NCI-H460 (cell line): ENCODE measurements around the gene MYO19. TPM values are rescaled to one million over a fixed set of nuclear protein-coding genes. Genes with fewer than 3 reads are reported as not detected.
"Not testable (repeated sequence)": the region's sequence is repeated elsewhere in the genome, so short reads cannot be mapped to it uniquely, and the experiment has no call there.

Source experiments
- DNase-seq: peaks from one replicate; pipeline ENCODE4 v3.0.0-alpha.2; 2016; ENCODE audit warnings: low read depth; ENCODE audit errors: extremely low read depth
- total RNA-seq: library from RNA; depleted of rRNA; stranded (reverse); fragments of >200 nt; shearing (Covaris generic); gene quantifications from 2 replicates; pipeline ENCODE4 v1.2.3, GENCODE V29; 2014

The MYO19 gene
- total RNA-seq, 1 experiment from 2014 or later = 68.0 TPM

DNA sequence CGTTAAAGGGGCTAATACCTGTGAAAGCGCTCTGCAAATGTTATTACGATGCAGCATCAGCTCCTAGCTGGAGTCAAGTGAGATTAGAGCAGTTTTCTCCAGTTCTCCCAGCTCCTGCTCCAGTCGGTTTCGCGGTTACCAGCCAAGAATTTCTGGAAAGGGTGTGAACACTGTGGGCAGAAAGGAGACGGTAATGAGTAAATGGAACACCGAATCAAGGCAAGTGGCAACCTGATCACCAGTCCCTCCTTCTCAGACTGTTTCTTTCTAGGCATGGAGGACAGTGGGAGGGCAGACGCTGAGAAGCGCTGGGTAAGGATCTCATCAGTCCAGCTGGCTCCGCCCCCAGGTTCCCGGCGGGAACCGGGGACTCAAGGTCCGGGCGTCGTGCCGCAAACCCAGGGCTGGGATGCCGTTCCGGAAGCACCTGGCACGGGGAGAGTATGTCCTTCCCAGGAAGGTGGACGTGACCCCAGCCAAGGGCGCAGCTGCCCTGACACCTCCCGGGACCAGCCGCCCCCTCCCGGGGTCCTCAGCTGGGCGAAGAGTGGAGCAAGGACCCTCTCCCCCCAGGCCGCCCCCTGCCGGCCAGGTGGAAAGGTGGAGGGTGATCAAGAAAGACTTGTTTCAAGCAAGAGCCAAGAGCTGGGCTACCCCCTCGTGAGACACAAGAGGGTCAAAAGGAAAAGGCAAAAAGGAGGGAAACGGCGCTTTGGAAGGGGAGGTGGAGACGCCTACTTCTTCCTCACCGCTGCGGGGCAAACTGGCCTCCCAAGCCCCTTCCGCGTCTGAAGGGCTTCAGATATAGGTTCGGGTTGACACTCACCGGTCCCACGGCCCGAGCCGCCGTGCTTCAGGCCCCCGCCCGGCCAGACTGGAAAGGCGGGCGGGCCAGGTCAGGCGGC lies 481 bp downstream of the MYO19 start:
- DNase-seq = peak; percentile 48

DNA sequence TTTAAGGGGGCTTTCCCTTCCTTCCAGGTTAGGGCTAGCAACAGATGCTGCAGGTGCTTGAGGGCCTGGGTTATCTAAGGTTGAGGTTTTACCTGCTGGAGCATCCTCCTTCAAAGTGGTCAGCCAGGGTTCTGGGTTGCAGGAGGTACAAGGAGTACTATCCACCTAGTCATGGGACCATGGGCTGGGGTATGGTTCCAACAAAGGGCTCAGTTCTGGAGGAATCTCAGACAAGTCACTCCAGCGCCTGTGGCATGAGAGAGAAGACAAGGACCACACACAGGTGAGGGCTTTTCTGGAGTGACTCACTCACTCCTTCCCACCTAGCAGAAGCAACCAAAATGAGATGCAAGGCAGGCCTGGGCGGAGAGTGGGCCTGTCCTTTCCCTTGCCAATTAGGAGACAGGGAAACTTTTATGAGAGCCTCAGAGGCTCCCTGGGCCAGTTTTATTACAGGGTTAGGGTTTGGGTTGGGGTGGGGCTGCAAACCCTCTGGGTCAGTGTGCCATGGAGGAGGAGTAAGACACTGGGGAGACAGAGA lies 2.2 kb downstream of the MYO19 start:
- no peak for DNase-seq

DNA sequence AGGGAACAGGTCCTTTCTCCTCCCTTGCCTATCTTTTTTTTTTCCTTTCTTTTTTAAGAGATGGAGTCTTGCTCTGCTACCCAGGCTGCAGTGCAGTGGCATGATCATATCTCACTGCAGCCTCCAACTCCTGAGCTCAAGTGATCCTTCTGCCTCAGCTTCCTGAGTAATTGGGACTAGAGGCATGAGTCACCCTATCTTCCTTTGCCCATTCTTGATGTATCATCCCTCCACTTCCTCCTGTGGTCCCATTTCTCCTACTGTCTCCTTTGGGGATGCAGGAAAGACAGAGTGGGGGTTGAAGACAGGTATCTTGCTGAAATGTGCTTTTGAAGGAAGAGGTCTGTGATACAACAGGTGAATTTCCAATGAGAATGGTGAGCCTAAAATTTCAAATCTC lies 5.5 kb downstream of the MYO19 start:
- no peak for DNase-seq

DNA sequence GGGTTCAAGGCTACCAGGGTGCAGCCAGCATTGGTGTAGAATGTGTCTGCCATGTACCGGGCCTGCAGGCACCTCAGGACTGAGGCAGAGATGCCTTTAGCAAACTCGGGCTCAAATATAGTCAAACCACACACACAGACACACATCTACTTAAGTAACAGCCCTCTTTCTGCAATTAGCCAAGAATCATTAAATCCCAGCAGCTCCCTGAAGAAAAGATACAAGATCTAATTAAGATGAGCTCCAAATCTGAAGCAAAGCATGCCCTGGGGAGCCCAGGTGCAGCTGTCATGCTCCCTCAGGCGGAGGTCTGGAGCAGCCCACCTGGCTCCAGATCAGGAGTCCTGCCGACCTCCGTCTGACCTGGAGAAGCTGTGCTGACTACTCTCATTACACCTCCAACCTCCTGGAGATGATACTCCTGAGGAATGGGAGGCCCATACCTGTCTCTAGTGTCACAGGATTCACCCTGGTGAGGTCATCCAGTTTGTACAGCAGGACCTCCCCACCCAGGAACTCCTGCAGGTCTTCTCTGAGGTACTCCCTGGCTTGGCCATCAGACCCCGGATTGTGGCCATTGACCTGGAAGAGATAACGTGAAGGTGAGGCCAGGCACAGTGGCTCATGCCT lies 6.9 kb downstream of the MYO19 start:
- no peak for DNase-seq

DNA sequence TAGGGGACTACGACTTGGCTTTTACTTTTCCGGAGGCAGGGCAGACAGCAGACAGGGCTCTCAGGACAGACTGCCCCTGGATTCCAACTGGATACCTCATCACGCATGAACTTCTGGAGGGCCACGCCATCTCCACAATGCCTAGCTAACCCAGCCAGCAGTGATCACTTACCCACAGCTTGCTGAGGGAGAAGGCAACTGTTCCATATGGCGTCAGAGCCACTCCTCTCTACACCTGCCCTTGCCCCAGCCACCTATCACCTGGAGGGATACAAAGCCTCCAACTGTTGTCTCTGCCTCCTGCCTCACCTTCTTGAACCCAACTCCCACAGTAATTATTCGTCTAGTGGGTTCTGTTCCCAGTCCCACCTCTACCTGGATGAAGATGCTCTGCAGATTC lies 8.8 kb downstream of the MYO19 start:
- DNase-seq = no peak

DNA sequence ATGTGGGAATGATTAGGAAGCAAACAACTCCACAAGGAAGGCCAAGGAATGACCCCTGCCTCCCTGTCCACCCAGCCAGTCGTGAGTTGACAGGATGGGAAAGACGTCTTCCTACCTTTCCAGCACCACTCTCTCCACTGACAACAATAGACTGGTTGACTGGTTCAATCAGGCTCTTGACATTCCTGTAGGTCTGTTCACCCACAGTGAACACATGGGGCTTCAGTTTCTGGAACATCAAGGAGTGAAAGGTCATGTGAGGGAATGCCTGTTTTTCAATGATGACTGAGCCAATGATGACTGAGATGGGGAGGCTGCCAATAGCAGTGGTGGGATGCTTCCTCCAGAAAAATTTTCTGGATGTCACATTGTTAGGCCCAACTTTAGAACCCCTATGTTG lies 9.6 kb downstream of the MYO19 start:
- no peak for DNase-seq

DNA sequence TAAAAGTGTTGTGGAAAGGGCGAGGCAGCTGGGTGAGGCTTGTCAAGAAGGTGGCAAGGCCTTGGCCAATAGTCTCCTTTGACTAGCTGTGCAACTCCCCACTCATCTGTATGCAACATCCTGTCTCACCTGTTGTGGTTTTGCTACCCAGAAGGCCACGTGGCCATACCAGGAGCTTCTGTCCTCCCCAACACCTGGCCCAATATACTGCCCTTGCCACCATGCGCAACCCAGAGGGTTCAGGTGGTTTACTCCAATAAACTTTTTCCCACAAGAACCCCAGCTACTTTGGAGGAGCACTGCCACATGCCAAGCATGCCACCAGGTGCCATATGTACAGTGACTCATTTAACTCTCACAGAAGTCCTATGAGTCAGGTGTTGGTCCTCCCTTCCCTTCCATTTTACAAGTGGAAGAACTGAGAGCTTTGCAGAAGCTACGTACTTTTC lies 10.2 kb downstream of the MYO19 start:
- no peak for DNase-seq

DNA sequence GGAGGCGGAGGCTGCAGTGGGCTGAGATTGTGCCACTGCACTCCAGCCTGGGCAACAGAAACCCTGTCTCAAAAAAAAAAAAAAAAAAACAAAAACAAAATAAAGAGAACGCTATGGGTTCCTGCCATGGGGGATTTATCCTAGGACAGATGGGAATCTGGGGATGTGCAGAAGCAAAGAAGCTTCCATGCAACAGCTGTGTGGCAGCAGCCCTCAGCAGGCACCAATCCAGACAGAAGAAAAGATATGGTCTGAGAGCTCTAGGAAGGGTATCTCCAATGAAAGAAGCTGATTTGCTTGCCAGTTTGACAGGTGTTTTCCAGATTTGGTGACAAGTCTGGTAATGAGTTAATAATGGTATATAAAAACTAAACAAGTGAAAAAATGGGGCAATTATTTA lies 11.6 kb downstream of the MYO19 start:
- DNase-seq = no peak

DNA sequence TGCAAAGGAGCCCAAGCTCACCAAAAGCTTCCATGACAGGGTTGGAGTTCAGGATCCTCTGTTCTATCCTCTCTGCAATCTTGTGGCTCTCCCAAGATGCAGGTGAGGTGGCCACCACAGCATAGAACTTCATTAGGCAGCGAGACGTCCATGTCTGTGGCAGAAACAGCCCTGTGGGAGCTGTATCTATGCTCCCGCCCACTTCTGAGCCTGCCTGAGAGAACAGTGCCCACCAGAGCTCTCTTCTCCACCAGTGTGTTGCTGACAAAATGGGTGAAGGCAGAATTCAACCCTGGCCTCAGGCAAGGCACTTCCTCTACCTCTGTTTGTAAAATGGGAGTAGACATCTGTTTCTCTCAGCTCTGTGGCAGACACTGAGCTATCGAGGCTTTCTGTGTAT lies 18.8 kb downstream of the MYO19 start:
- no peak for DNase-seq

DNA sequence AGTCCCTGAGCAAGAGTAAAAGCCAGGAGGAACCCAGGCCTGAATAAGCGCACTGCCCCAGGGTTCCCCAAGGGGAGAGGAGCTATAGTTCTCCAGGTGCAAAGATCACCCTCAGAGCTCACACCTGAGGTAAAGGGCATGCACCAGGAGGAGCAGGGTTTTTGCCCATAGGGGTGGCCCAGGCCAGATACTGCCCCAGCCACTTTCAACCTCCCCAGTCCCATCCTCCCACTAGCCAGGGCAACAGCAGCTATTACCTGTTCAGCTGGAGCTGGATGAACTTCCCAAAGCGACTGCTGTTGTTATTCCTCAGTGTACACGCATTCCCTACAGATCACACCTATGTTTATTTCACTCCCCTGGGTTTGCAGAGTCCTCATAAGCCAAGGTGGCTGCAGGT lies 19.8 kb downstream of the MYO19 start:
- no peak for DNase-seq

DNA sequence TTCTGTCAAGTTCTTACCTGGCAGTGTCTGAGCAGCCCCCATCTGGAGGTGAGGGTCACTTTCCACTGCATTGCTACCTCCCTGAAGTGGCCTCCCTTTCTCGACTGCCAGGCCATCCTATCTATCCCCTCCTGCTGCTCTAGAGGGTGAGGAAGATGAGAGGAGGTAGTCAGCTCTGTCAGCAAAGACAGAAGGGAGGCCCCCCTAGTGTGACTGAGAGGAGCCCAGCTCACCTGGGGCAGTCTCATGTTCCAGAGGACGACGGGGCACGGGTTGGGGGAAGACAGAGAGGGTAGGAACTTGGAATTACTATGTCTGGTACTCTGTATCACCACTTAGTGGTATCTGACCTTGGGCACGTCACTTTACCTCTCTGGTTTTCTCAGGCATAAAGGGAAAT lies 22.0 kb downstream of the MYO19 start:
- DNase-seq = no peak

DNA sequence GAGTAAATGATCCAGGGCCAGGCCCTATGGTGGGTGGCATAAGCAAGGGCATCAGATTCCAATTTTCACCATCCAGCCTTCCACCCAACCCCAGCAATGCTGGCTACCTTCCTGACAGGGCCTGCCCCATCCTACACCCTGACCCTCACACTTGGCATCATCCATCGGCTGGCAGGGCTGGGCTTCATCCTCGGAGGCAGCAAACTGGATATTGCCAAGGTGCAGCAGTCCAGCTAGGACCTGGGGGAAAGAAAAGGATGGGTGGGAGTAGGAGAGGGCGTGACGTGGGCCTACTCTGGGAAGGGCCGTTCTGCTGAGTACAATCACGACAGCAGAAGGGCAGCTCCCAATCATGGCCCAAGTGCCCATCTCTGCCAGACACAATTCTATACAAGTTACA lies 23.5 kb downstream of the MYO19 start:
- no peak for DNase-seq

DNA sequence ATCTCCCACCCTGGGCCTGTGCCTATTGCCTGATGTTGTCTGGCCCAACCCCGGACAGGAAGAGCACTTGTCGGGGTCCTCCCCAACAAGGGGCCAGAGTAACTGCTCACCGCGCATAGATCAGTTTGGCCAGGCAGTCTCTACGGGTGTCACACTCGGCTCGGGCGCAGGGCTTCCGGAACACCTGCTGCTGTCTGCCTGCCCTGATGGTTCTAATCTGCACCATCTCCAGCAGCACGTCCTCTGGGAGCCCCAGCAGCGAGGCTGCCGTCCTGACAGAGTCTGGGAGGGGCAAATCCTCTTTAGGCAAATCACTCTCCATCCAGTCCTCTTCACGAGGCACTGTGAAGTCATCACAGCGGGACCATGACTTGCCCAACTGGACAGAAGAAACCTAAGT lies 24.0 kb downstream of the MYO19 start:
- no peak for DNase-seq

DNA sequence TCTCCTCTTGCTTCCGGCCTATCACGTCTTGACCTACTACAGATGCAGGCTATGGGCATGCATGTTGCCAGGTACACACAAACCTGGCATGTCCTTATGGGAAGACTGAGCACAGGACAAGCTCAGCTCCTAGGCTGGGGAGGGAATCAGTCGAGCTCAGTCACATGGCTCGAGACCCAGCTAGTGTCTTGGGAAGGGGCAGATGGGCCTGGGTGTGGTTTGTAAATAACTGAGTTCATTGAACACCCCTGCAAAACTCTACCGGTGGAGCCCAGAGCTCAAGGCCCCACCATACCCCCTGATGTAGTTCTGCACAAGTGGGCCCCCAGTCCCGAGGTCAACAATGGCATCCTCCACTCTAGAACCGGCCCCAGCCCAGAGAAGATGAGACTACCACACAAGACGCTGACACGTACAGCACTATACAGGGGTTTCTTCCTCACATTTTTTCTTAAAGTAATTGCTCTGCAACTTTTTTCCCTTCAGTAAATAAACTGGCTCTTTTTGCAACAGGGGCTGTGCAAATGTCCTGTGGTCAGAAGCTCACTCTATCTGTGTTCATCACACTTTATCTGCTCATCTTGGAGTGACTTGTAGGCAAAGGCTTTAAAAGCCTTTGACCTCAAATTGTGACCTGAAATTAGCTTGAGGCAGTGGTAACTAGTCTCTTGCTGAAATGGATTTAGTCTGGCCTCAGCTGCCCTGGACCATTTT lies 25.2 kb downstream of the MYO19 start:
- DNase-seq = no peak

DNA sequence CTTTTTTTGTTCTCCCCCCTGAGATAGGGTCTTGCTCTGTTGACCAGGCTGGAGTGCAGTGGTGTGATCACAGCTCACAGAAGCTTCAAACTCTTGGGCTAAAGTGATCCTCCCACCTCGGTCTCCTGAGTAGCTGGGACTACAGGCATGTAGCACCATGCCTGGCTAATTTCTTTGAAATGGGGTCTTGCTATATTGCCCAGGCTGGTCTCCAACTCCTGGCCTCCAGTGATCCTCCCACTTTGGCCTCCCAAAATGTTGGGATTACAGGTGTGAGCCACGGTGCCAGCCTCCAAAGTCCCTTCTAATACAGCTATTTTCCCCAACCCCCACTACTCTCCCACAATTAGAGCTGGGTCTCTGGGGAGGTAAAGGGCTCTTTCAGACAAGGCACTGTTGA lies 26.2 kb downstream of the MYO19 start:
- DNase-seq = not testable (repeated sequence)

DNA sequence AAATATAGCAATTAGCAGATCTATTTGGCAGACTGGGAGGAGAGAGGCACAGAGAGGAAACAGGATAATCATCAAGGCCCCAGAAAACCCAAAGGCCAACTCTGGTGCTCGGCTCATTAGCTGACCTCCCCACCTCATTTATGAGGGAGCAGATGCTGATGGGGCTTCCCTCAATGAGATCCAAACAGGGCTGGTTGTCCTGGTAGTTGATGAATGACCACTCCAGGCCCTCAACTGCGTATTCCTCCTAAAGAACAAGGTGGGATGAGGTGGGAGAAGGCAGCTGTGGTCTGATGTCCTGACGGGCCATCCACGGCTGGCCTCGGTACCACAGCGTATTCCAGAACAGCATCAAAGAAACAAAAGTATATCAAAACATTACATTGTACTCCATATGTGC lies 27.4 kb downstream of the MYO19 start:
- DNase-seq = no peak

DNA sequence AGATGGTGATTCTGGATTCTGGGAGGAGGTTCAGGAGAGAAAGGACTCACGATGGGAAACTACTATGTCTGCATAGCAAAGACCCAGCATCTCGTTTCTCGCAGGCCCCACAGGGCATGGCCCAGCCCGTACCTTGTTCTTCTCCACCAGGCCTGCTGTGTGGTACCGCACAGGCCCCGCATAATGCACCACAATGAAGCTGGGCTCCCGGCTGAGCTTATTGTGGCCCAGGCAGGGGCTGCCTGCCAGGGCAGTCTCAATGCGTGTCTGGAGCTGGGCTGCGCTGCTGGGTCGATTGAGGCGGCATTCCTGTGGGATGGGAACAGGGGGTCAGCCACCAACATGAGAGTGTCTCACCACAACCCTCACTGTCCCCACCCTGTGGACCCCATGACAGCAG lies 27.8 kb downstream of the MYO19 start:
- no peak for DNase-seq

DNA sequence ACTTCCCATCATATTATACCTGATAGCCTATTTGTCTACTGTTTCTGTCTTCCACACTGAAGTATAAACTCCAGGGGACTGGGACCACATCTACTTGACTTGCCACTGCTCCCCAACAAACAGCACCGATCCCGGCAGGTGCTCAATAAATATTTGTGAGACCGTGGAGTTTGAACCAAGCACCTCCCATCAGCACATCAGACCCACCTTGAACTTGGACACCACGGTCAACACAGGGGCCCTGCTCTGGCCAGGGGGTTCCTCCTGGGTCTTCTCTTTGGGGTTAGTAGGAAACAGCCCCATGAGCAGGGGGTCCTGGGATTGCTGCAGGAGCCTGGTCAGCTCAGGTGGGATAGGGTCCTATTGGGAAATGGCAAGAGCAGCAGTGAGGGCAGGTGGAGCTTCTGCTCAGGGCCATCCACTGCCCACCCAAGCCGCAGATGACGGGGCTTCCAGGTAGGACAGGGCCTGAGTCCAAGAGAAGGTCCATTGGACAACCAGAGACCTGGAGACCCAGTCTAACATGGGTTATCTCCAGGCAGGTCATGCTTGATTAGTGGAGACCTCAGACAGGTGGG lies 28.3 kb downstream of the MYO19 start:
- no peak for DNase-seq

DNA sequence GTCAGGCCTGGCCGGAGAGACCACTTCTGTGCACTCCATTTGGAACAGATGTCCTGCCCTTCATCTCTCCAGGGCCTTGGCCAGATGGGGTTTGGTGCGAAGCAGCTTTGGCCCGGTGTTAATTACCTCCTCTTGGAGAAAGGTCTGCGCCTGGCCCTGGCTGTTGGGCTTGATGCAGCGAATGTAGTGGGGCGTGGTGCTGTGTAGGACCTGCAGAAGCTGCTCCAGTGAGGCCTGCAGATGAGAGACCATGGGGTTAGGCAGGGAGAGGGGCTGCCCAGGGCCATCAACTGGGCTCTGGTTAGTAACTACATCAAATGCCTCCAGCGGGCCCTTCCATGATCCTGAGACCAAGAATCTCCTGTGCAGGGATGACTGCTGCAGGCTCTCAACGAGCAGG lies 29.5 kb downstream of the MYO19 start:
- no peak for DNase-seq

DNA sequence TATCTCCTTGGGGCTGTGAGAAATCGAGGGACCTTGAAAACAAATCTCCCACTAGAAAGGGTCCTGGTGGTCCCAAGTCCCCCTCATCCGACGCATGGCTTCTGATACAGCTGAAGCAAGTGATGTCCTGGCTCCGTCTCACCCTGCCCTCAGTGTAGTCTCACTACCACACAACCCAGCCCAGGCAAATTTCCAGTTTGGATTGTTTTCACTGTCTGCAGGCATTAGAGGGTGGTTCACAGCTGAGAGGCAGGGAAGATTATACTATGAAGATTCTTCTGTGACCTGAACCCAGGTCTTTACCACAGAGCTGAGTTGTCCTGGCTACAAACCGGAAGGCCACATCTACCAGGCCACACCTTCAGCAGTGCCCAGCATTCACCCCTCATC lies 30.5 kb downstream of the MYO19 start:
- DNase-seq = no peak
